ENCODE results near the gene TSNAXIP1.
"Not testable (repeated sequence)": the region's sequence is repeated elsewhere in the genome, so short reads cannot be mapped to it uniquely, and the experiment has no call there.

DNA sequence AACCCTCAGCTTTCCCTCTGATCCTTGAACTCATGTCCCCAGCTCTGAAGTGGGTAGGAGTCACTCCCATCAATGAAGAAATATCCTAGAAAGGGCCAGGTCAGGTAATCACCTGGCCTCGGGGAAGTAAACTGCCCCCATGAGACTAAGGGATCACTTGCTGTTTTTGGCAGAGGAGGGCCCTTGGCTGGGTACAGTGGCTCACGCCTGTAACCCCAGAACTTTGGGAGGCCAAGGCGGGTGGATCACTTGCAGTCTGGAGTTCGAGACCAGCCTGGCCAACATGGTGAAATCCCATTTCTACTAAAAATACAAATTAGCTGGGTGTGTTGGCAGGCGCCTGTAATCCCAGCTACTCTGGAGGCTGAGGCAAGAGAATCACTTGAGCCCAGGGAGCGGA, 57.4 kb downstream of the TSNAXIP1 start:
- TF ChIP-seq, protein P1, sequence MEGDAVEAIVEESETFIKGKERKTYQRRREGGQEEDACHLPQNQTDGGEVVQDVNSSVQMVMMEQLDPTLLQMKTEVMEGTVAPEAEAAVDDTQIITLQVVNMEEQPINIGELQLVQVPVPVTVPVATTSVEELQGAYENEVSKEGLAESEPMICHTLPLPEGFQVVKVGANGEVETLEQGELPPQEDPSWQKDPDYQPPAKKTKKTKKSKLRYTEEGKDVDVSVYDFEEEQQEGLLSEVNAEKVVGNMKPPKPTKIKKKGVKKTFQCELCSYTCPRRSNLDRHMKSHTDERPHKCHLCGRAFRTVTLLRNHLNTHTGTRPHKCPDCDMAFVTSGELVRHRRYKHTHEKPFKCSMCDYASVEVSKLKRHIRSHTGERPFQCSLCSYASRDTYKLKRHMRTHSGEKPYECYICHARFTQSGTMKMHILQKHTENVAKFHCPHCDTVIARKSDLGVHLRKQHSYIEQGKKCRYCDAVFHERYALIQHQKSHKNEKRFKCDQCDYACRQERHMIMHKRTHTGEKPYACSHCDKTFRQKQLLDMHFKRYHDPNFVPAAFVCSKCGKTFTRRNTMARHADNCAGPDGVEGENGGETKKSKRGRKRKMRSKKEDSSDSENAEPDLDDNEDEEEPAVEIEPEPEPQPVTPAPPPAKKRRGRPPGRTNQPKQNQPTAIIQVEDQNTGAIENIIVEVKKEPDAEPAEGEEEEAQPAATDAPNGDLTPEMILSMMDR (conservative IDR thresholded peaks at IDR 0.05) = not testable (repeated sequence)
- not testable (repeated sequence) for TF ChIP-seq EZH2 (IDR thresholded peaks at IDR 0.05; ENCODE audit: low read depth)
